Duodenal mucosa (tissue), 2 donors: ENCODE measurements around the gene ANK3.

Experiments
- H3K27ac ChIP-seq: one replicate; pipeline ENCODE4 v1.7.0; 2013; ENCODE audit warnings: low read depth, low read length
- H3K27me3 ChIP-seq, 2 donors: one replicate each; pipeline ENCODE4 v1.7.0; 2013; ENCODE audit warnings: low read length in 2 of 2, control low read depth in 1 of 2; ENCODE audit not compliant: insufficient read depth in 2 of 2, control insufficient read depth in 1 of 2
- H3K36me3 ChIP-seq, 2 donors: one replicate each; pipeline ENCODE4 v1.7.0; 2013; ENCODE audit warnings: low read length in 2 of 2, control low read depth in 1 of 2; ENCODE audit not compliant: insufficient read depth in 2 of 2, control insufficient read depth in 1 of 2
- H3K4me1 ChIP-seq, 2 donors: one replicate each; pipeline ENCODE4 v1.7.0; 2013; ENCODE audit warnings: low read length in 2 of 2, control low read depth in 1 of 2; ENCODE audit not compliant: insufficient read depth in 2 of 2, control insufficient read depth in 1 of 2
- H3K4me3 ChIP-seq, 2 donors: one replicate each; pipeline ENCODE4 v1.7.0; 2013; ENCODE audit warnings: low read length in 2 of 2, low read depth in 1 of 2
- H3K9ac ChIP-seq, 2 donors: one replicate each; pipeline ENCODE4 v1.7.0; 2013; ENCODE audit warnings: low read length in 2 of 2, low read depth in 1 of 2
- H3K9me3 ChIP-seq, 2 donors: one replicate each; pipeline ENCODE4 v1.7.0; 2013; ENCODE audit warnings: low read length in 2 of 2, control low read depth in 1 of 2; ENCODE audit not compliant: control insufficient read depth in 1 of 2

Gene ANK3

GRCh38 chr10:60222047-60222446, 167.6 kb downstream of the ANK3 start:
- no peaks in the 10 kb centered on the region for H3K9me3 ChIP-seq
- H3K27me3 ChIP-seq = no peaks in the 10 kb centered on the region
- no peak overlapping the region for H3K27ac ChIP-seq
- H3K36me3 ChIP-seq = no peaks in the 10 kb centered on the region
- H3K4me3 ChIP-seq = no peak overlapping the region
- no peak overlapping the region for H3K9ac ChIP-seq
- H3K4me1 ChIP-seq = peaks cover 0 to 5% of the 10 kb centered on the region in 2 donors

- no peak overlapping the region for H3K4me3 ChIP-seq
- no peaks in the 10 kb centered on the region for H3K27me3 ChIP-seq
- no peak overlapping the region for H3K9ac ChIP-seq
- no peaks in the 10 kb centered on the region for H3K4me1 ChIP-seq
- no peaks in the 10 kb centered on the region for H3K36me3 ChIP-seq
- no peak overlapping the region for H3K27ac ChIP-seq
- no peaks in the 10 kb centered on the region for H3K9me3 ChIP-seq
These were observed 177.5 kb downstream of the ANK3 start for GRCh38 chr10:60212195-60212594.

- Histone ChIP-seq H3K9me3 (no peaks in the 10 kb centered on the region), H3K27me3 (no peaks in the 10 kb centered on the region), H3K27ac (no peak overlapping the region), H3K4me1 (peaks cover 0 to 6% of the 10 kb centered on the region in 2 donors), H3K4me3 (no peak overlapping the region), H3K9ac (no peak overlapping the region), H3K36me3 (no peaks in the 10 kb centered on the region)
These were observed 179.7 kb downstream of the ANK3 start for GRCh38 chr10:60209874-60210570.

- Histone ChIP-seq H3K36me3 (no peaks in the 10 kb centered on the region), H3K4me1 (peaks cover 0 to 6% of the 10 kb centered on the region in 2 donors), H3K9me3 (no peaks in the 10 kb centered on the region), H3K4me3 (no peak overlapping the region), H3K9ac (no peak overlapping the region), H3K27me3 (no peaks in the 10 kb centered on the region), H3K27ac (no peak overlapping the region)
These were observed 180.9 kb downstream of the ANK3 start for GRCh38 chr10:60208676-60209269.

- no peaks in the 10 kb centered on the region for H3K27me3 ChIP-seq
These were observed 181.8 kb downstream of the ANK3 start for GRCh38 chr10:60207894-60208293.

GRCh38 chr10:60206735-60207134, 182.9 kb downstream of the ANK3 start:
- Histone ChIP-seq H3K4me1 (peaks cover 0 to 6% of the 10 kb centered on the region in 2 donors), H3K27ac (no peak overlapping the region)

More at GRCh38 chr10:60207894-60208293, 181.8 kb downstream of the ANK3 start:
- peaks cover 0 to 6% of the 10 kb centered on the region in 2 donors for H3K4me1 ChIP-seq
- no peaks in the 10 kb centered on the region for H3K9me3 ChIP-seq
- no peak overlapping the region for H3K27ac ChIP-seq
- no peak overlapping the region for H3K4me3 ChIP-seq
- no peak overlapping the region for H3K9ac ChIP-seq
- no peaks in the 10 kb centered on the region for H3K36me3 ChIP-seq

GRCh38 chr10:60205741-60206140, 183.9 kb downstream of the ANK3 start:
- Histone ChIP-seq H3K9me3 (no peaks in the 10 kb centered on the region), H3K36me3 (no peaks in the 10 kb centered on the region)

More at GRCh38 chr10:60206735-60207134, 182.9 kb downstream of the ANK3 start:
- no peaks in the 10 kb centered on the region for H3K9me3 ChIP-seq
- no peaks in the 10 kb centered on the region for H3K36me3 ChIP-seq
- no peaks in the 10 kb centered on the region for H3K27me3 ChIP-seq
- no peak overlapping the region for H3K9ac ChIP-seq
- no peak overlapping the region for H3K4me3 ChIP-seq

GRCh38 chr10:60203993-60204618, 185.6 kb downstream of the ANK3 start:
- Histone ChIP-seq H3K36me3 (no peaks in the 10 kb centered on the region), H3K27ac (no peak overlapping the region)

More at GRCh38 chr10:60205741-60206140, 183.9 kb downstream of the ANK3 start:
- no peak overlapping the region for H3K27ac ChIP-seq
- H3K4me3 ChIP-seq = no peak overlapping the region
- peaks cover 0 to 6% of the 10 kb centered on the region in 2 donors for H3K4me1 ChIP-seq
- no peaks in the 10 kb centered on the region for H3K27me3 ChIP-seq
- no peak overlapping the region for H3K9ac ChIP-seq

GRCh38 chr10:60200682-60201053, 189.0 kb downstream of the ANK3 start:
- H3K4me1 ChIP-seq = peaks cover 0 to 5% of the 10 kb centered on the region in 2 donors

More at GRCh38 chr10:60203993-60204618, 185.6 kb downstream of the ANK3 start:
- Histone ChIP-seq H3K9me3 (no peaks in the 10 kb centered on the region), H3K4me1 (peaks cover 0 to 6% of the 10 kb centered on the region in 2 donors), H3K4me3 (no peak overlapping the region), H3K9ac (no peak overlapping the region), H3K27me3 (no peaks in the 10 kb centered on the region)

GRCh38 chr10:60200012-60200681, 189.5 kb downstream of the ANK3 start:
- Histone ChIP-seq H3K9me3 (no peaks in the 10 kb centered on the region), H3K36me3 (peaks cover 7% of the 10 kb centered on the region in 2 donors), H3K27ac (no peak overlapping the region), H3K9ac (no peak overlapping the region), H3K27me3 (no peaks in the 10 kb centered on the region), H3K4me3 (no peak overlapping the region), H3K4me1 (peaks cover 0 to 5% of the 10 kb centered on the region in 2 donors)

More at GRCh38 chr10:60200682-60201053, 189.0 kb downstream of the ANK3 start:
- Histone ChIP-seq H3K4me3 (no peak overlapping the region), H3K36me3 (peaks cover 5 to 6% of the 10 kb centered on the region in 2 donors), H3K27me3 (no peaks in the 10 kb centered on the region), H3K9me3 (no peaks in the 10 kb centered on the region), H3K9ac (no peak overlapping the region), H3K27ac (no peak overlapping the region)
